22Rv1 (cell line): ENCODE data around the gene CAB39L.
"Not testable (repeated sequence)": the region's sequence is repeated elsewhere in the genome, so short reads cannot be mapped to it uniquely, and the experiment has no call there.

Experiments used
- H3K27ac ChIP-seq: fragments of 450-650 bp; 2 replicates; pipeline ENCODE4 v1.5.1; 2017
- CTCF ChIP-seq: fragments of 450-650 bp; IDR thresholded peaks from 2 replicates; pipeline ENCODE4 v1.5.1; 2017; ENCODE audit warnings: mild to moderate bottlenecking
- ZFX ChIP-seq: fragments of 450-650 bp; IDR thresholded peaks from 2 replicates; pipeline ENCODE4 v1.6.1; 2017; ENCODE audit warnings: antibody characterized with exemption, borderline replicate concordance

The CAB39L gene

GRCh38 chr13:49341517-49341916, 102.3 kb downstream of the CAB39L start:
- H3K27ac ChIP-seq, result no peak overlapping the region
- no peak for TF ChIP-seq ZFX
- TF ChIP-seq CTCF, result no peak

- no peak for TF ChIP-seq ZFX
- TF ChIP-seq CTCF, result no peak
- H3K27ac ChIP-seq, result no peak overlapping the region
Observed at GRCh38 chr13:49340161-49340560, 103.7 kb downstream of the CAB39L start.

GRCh38 chr13:49336655-49337054, 107.2 kb downstream of the CAB39L start:
- H3K27ac ChIP-seq, result peak overlapping the region; percentile 30
- TF ChIP-seq CTCF (no peak), ZFX (no peak)

DNA sequence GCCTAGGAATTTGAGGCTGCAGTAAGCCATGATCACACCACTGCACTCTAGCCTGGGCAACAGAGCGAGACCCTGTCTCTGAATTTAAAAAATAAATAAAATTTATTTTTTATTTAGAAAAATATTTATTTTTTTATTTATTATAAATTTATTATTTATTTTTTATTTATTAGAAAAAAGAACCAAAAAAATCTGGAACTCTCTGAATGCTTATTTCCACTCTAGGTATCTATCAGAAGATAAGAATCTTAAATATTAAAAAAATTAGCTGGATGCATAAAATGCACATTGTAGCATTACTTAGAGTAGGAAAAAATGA, 113.4 kb downstream of the CAB39L start:
- TF ChIP-seq CTCF (no peak), ZFX (no peak)
- H3K27ac ChIP-seq, result no peak overlapping the region

DNA sequence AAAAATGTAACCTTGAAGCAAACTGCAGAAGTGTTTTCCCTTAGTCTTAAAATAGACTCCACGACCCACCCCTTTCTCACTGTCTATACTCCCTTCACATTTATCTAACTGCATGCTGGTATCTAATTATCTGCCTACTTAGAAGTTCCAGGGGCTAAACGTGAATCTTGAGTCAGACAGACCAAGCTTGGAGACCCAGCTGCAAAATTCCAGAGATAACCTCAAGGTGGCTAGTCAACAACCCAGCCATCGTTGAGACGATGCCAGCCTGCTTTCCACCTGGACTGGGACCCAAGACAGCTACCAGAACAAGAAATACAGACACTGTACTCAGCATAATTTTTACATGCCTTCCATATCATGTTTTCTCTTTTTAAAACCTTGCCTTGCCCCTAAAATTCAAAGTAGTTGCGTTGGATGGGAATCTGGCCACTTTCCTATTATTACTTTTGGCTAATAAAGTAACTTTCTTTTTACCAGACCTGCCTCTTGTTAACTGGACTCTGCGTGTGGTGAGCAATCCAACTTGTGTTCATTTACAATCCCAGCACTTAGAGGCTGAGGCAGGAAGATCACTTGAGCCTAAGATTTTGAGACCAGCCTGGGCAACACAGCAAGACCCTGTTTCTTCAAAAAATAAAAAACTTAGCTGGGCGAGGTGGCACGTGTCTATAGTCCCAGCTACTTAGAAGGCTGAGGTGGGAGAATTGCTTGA, 113.9 kb downstream of the CAB39L start:
- TF ChIP-seq CTCF, result no peak
- TF ChIP-seq ZFX, result no peak

GRCh38 chr13:49327145-49327544, 116.7 kb downstream of the CAB39L start:
- H3K27ac ChIP-seq, result not testable (repeated sequence)

More for the DNA sequence above, 113.9 kb downstream of the CAB39L start:
- H3K27ac ChIP-seq, result no peak overlapping the region

DNA sequence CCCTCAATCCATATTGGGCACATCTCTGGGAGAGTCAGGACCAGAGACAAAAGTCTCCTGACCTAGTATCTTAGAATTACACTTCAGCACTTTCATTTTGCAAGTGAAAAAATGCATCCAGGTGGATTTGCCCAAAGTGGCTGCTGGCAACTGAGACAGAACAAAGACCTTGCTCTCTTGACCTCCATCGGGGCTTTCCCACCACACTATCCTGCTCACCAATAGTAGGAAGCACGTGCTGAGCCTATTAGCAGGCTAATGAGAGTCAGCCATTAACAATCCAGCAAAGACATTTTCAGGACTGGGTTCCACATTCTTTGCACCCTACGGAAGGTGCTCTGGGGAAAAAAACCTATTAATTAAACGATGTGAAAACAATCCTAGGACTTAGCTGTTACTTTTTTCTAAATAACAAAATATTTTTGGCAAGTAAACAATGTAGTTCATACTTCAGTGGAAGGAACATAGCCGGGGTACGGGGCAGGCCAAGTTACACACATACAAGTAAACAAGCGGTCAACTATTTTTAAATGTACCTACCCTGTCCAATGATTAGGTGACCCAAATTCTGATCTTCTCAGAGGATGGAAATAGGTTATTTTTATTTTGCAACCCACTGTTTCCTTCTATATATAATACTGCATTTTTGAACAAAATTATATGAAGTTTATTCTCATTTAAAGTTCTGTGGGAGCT, 117.5 kb downstream of the CAB39L start:
- H3K27ac ChIP-seq, result no peak overlapping the region
- TF ChIP-seq ZFX (no peak), CTCF (no peak)
